ENCODE data around the gene TAPT1.

GRCh38 chr4:16268290-16268689 lies 42.0 kb upstream of the TAPT1 start:
- TF ChIP-seq CTCF (conservative IDR thresholded peaks at IDR 0.05) (no peak), EZH2 (IDR thresholded peaks at IDR 0.05; ENCODE audit: low read depth) (no peak)

Measured in PC-9 (cell line).